HL-60 (cell line): Measurements from ENCODE around the gene CRIM1.
"Not testable (repeated sequence)": the region's sequence is repeated elsewhere in the genome, so short reads cannot be mapped to it uniquely, and the experiment has no call there.

Experiments
- DNase-seq, 2 experiments: peaks; one replicate each; pipeline ENCODE4 v3.0.0-alpha.2; 2010 to 2020; ENCODE audit warnings: low read depth in 1 of 2, low spot score in 1 of 2
- H3K27ac ChIP-seq: fragments of 250-450 bp; sonication (Bioruptor Pico); replicated peaks from 2 replicates; pipeline ENCODE4 v1.5.1; 2020; ENCODE audit warnings: mild to moderate bottlenecking, moderate library complexity
- H3K27me3 ChIP-seq: fragments of 250-450 bp; sonication (Bioruptor Pico); 2 replicates; pipeline ENCODE4 v1.5.1; 2021; ENCODE audit warnings: mild to moderate bottlenecking, moderate library complexity; ENCODE audit not compliant: insufficient read depth, poor library complexity, severe bottlenecking
- H3K4me3 ChIP-seq: replicated peaks from 2 replicates; pipeline ENCODE4 v1.5.1; 2011; ENCODE audit warnings: mild to moderate bottlenecking, control low read depth, low read length; ENCODE audit not compliant: insufficient read depth
- CTCF ChIP-seq: IDR thresholded peaks from one replicate; pipeline ENCODE4 v1.5.1; 2011; ENCODE audit warnings: low read length, control low read depth, inconsistent platforms; ENCODE audit not compliant: insufficient read depth
- GABPA ChIP-seq: IDR thresholded peaks from 2 replicates; pipeline ENCODE4 v1.6.1; 2012; ENCODE audit warnings: low read depth
- POLR2AphosphoS5 ChIP-seq: IDR thresholded peaks from 2 replicates; pipeline ENCODE4 v1.6.1; 2012; ENCODE audit warnings: low read depth
- REST ChIP-seq: IDR thresholded peaks from 2 replicates; pipeline ENCODE4 v1.6.1; 2012; ENCODE audit warnings: low read depth; ENCODE audit not compliant: insufficient replicate concordance
- SPI1 ChIP-seq: IDR thresholded peaks from 2 replicates; pipeline ENCODE4 v1.6.1; 2012; ENCODE audit warnings: low read depth, mild to moderate bottlenecking, borderline replicate concordance

The CRIM1 gene

GRCh38 chr2:36361396-36361795, 5.8 kb downstream of the CRIM1 start:
- TF ChIP-seq POLR2AphosphoS5 (no peak), CTCF (no peak), GABPA (no peak), SPI1 (no peak), REST (no peak)
- no peak for DNase-seq
- Histone ChIP-seq H3K4me3 (no peak overlapping the region), H3K27me3 (peaks cover 4% of the 10 kb centered on the region), H3K27ac (no peak overlapping the region)

- no peak overlapping the region for H3K4me3 ChIP-seq
- TF ChIP-seq CTCF (no peak), REST (no peak)
- no peak for DNase-seq
- H3K27ac ChIP-seq = no peak overlapping the region
- H3K27me3 ChIP-seq = peaks cover 4% of the 10 kb centered on the region
These were observed 6.7 kb downstream of the CRIM1 start for GRCh38 chr2:36362291-36362690.

GRCh38 chr2:36363085-36363484, 7.5 kb downstream of the CRIM1 start:
- not testable (repeated sequence) for H3K27ac ChIP-seq, H3K4me3 ChIP-seq, H3K27me3 ChIP-seq, DNase-seq

- no peak overlapping the region for H3K27ac ChIP-seq
These were observed 11.0 kb downstream of the CRIM1 start for GRCh38 chr2:36366491-36367120.

More at GRCh38 chr2:36366491-36367120, 11.0 kb downstream of the CRIM1 start:
- no peak for DNase-seq
- Histone ChIP-seq H3K4me3 (no peak overlapping the region), H3K27me3 (peaks cover 2% of the 10 kb centered on the region)
- no peak for TF ChIP-seq POLR2AphosphoS5
- TF ChIP-seq REST = no peak
- no peak for TF ChIP-seq GABPA
- no peak for TF ChIP-seq CTCF
